Activated B cell treated with CpG ODN at 0.5 μM for 24 hours (primary cell): ENCODE data around the gene UBE2Q1. TPM values are rescaled to one million over a fixed set of nuclear protein-coding genes. Genes with fewer than 3 reads are reported as not detected.
A peak's percentile ranks its signal among the peaks of the same experiment; 100 is the strongest.

Source experiments
- ATAC-seq: fragments of 200-7000 bp; cut with Tn5 transposase; one replicate; pipeline ENCODE4 v1.10.0; 2021; ENCODE audit warnings: low read depth, mild to moderate bottlenecking, moderate library complexity
- CTCF ChIA-PET: fragments of 350-600 bp; sonication (Branson Sonifier 250); formaldehyde crosslinking; loops from one replicate; lab custom pipeline; 2021; ENCODE audit warnings: antibody characterized with exemption; lab: Charles Lee
- POLR2A ChIA-PET: fragments of 350-600 bp; sonication (Branson Sonifier 250); formaldehyde crosslinking; loops from one replicate; lab custom pipeline; 2021; ENCODE audit warnings: antibody characterized with exemption; lab: Charles Lee
- DNase-seq: peaks from one replicate; pipeline ENCODE4 v3.0.0; 2022
- H3K27ac Mint-ChIP-seq: one replicate; pipeline ENCODE4 v1.8.0; 2020; ENCODE audit warnings: mixed read lengths
- H3K27me3 Mint-ChIP-seq: one replicate; pipeline ENCODE4 v1.8.0; 2021; ENCODE audit warnings: mixed read lengths
- H3K36me3 Mint-ChIP-seq: one replicate; pipeline ENCODE4 v1.8.0; 2021; ENCODE audit warnings: low read depth, mixed read lengths
- H3K4me1 Mint-ChIP-seq: one replicate; pipeline ENCODE4 v1.8.0; 2021; ENCODE audit warnings: mixed read lengths
- H3K4me3 Mint-ChIP-seq: one replicate; pipeline ENCODE4 v1.8.0; 2020; ENCODE audit warnings: mild to moderate bottlenecking, mixed read lengths
- H3K9me3 Mint-ChIP-seq: one replicate; pipeline ENCODE4 v1.8.0; 2020; ENCODE audit warnings: mixed read lengths
- intact Hi-C: fragments of 100-400 bp; cut with micrococcal nuclease; formaldehyde crosslinking; loops from one replicate; pipeline ENCODE4 v1.15.1; 2024
- total RNA-seq: library from RNA; stranded (reverse); gene quantifications from 2 replicates; pipeline ENCODE4 v1.2.3, GENCODE V29; 2022
- TF ChIP-seq, protein P1 (sequence below): fragments of 200-600 bp; IDR thresholded peaks from one replicate; pipeline ENCODE4 v1.8.0; 2022; ENCODE audit warnings: antibody characterized with exemption, mild to moderate bottlenecking

Gene UBE2Q1
- total RNA-seq, 1 donor from 2014 or later, result 104 TPM

DNA sequence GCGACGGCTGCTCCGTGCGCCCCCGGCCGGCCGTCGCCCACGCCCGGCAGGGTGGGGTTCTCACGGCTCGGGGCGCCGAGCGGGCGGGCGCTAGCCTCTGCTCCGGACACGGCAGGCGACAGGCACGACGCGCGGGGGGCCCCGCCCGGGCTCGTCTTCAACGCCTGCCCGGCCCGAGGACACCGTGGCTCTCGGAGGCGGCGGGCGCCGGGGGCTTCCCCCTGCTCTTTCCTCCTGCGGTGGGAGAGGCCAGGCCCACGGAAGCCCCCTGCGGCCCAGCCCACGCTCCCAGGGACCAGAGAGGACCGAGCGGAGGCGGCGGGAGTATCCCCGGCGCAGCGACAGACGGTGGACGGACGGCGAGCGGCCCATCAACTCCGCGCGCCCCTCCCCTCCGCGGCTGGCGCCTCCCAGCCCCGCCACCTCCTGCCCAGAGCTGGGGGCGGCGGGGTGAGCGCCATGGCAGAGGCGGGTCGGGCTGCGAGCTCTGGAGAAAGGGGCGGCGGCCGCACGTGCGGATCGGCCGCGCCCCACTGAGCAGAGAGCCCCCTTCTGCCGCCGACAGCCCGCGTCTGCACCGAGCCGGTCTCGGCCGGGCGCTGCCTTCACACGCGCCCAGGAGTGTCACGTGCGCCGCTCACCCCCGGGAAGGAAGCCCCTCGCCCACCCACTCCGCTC is 56.3 kb downstream of the UBE2Q1 start, which contains the start of the genes SHE and TDRD10:
TSS of gene SHE (minus strand) at position 347 of the 678 bp plus-strand sequence. CDS start 386 bp downstream, outside the sequence.
TSS of gene TDRD10 (plus strand) at position 154 of the 678 bp plus-strand sequence. CDS start 4,685 bp downstream, outside the sequence.
- ChIA-PET POLR2A (interaction anchor here (1.3 kb wide), 1 partner anchor 10 kb away, joined by 5 read pairs; no protein-coding TSS in a partner anchor), CTCF (no interaction called here)
- H3K36me3 Mint-ChIP-seq, result no peaks in the 10 kb centered on the region
- DNase-seq (peak; percentile 35), ATAC-seq (peak; percentile 45)
- H3K4me1 Mint-ChIP-seq, result peaks cover 12% of the 10 kb centered on the region
- peaks cover 2% of the 10 kb centered on the region for H3K9me3 Mint-ChIP-seq
- no peak within 1 kb of the TSS for H3K27ac Mint-ChIP-seq
- H3K4me3 Mint-ChIP-seq, result peak within 1 kb of the TSS; percentile 58
- TF ChIP-seq, protein P1, sequence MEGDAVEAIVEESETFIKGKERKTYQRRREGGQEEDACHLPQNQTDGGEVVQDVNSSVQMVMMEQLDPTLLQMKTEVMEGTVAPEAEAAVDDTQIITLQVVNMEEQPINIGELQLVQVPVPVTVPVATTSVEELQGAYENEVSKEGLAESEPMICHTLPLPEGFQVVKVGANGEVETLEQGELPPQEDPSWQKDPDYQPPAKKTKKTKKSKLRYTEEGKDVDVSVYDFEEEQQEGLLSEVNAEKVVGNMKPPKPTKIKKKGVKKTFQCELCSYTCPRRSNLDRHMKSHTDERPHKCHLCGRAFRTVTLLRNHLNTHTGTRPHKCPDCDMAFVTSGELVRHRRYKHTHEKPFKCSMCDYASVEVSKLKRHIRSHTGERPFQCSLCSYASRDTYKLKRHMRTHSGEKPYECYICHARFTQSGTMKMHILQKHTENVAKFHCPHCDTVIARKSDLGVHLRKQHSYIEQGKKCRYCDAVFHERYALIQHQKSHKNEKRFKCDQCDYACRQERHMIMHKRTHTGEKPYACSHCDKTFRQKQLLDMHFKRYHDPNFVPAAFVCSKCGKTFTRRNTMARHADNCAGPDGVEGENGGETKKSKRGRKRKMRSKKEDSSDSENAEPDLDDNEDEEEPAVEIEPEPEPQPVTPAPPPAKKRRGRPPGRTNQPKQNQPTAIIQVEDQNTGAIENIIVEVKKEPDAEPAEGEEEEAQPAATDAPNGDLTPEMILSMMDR, result no peak
- H3K27me3 Mint-ChIP-seq, result peaks cover 28% of the 10 kb centered on the region
- intact Hi-C loops, result no loop called here

- Mint-ChIP-seq H3K4me3 (peak overlapping the region; percentile 44), H3K9me3 (peaks cover 2% of the 10 kb centered on the region), H3K36me3 (no peaks in the 10 kb centered on the region), H3K27me3 (peaks cover 28% of the 10 kb centered on the region), H3K27ac (no peak overlapping the region), H3K4me1 (peaks cover 19% of the 10 kb centered on the region)
- ChIA-PET POLR2A (interaction anchor here (1.3 kb wide), 1 partner anchor 9 kb away, joined by 5 read pairs; no protein-coding TSS in a partner anchor), CTCF (no interaction called here)
- TF ChIP-seq, protein P1, result no peak
- intact Hi-C loops, result no loop called here
- peak; percentile 35 for ATAC-seq
- peak; percentile 34 for DNase-seq
Measured at GRCh38 chr1:154501423-154502065, 56.9 kb downstream of the UBE2Q1 start.

GRCh38 chr1:154500533-154500932 is 57.9 kb downstream of the UBE2Q1 start:
- TF ChIP-seq, protein P1, result no peak
- H3K27ac Mint-ChIP-seq, result no peak overlapping the region
- H3K36me3 Mint-ChIP-seq, result no peaks in the 10 kb centered on the region
- ChIA-PET POLR2A (interaction anchor here (1.0 kb wide), 1 partner anchor 55 kb away, joined by 6 read pairs; no protein-coding TSS in a partner anchor), CTCF (interaction anchor here (0.8 kb wide), 1 partner anchor 97 kb away, joined by 3 read pairs; no protein-coding TSS in a partner anchor)
- intact Hi-C loops, result no loop called here
- ATAC-seq (no peak), DNase-seq (no peak)
- H3K27me3 Mint-ChIP-seq, result peaks cover 28% of the 10 kb centered on the region
- H3K4me1 Mint-ChIP-seq, result peaks cover 28% of the 10 kb centered on the region
- no peaks in the 10 kb centered on the region for H3K9me3 Mint-ChIP-seq
- H3K4me3 Mint-ChIP-seq, result no peak overlapping the region

DNA sequence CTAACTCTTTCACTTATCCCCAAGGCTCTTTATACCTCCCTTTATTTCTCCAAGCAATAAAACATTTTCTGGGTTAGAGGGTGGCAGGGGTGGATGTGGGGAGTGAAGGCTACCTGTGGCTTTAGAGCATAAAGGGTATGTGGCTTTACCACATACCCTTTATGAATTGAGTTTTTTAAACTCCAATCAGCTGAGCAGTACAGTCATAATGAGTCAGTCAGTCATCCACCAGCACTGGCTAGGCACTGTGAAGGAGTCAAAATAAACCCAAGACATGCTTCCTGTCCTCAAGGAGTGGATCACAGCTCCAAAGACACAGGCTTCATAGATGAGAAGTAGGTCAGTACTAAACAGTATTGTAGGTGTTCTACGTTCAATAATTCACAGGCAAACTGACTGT is 59.0 kb downstream of the UBE2Q1 start:
- TF ChIP-seq, protein P1, result no peak
- no peak for ATAC-seq
- CTCF ChIA-PET, result no interaction called here
- intact Hi-C loops, result no loop called here
- no peak for DNase-seq
- H3K4me1 Mint-ChIP-seq, result peaks cover 31% of the 10 kb centered on the region
- POLR2A ChIA-PET, result no interaction called here
- peaks cover 28% of the 10 kb centered on the region for H3K27me3 Mint-ChIP-seq
- no peak overlapping the region for H3K4me3 Mint-ChIP-seq
- no peaks in the 10 kb centered on the region for H3K36me3 Mint-ChIP-seq
- H3K9me3 Mint-ChIP-seq, result no peaks in the 10 kb centered on the region
- no peak overlapping the region for H3K27ac Mint-ChIP-seq

Other genes with a start within 250 kb of the UBE2Q1 start
- gene AQP10, start 237.6 kb downstream of the UBE2Q1 start, total RNA-seq, result not detected in 2 replicates
- 24.3 and 27.3 TPM in 2 replicates for gene ATP8B2, start 233.1 kb downstream of the UBE2Q1 start, total RNA-seq
- gene IL6R, start 153.3 kb downstream of the UBE2Q1 start, total RNA-seq, result 3.3 and 5.1 TPM in 2 replicates
- gene TDRD10, start 56.4 kb downstream of the UBE2Q1 start, total RNA-seq, result not detected in 2 replicates
- 0.04 TPM in 1 of 2 replicates, not detected in the other for gene SHE, start 56.2 kb downstream of the UBE2Q1 start, total RNA-seq
- gene CHRNB2, start 9.1 kb upstream of the UBE2Q1 start, total RNA-seq, result not detected in 2 replicates
- 209 and 216 TPM in 2 replicates for gene ADAR, start 49.5 kb upstream of the UBE2Q1 start, total RNA-seq